ENCODE measurements around the gene ZBTB5. TPM values are rescaled to one million over a fixed set of nuclear protein-coding genes. Genes with fewer than 3 reads are reported as not detected.

The ZBTB5 gene
- total and polyA plus RNA-seq, 2 of the 13 experiments (the other 11 are each of a cell fraction or from before 2014, with no cell fraction given): 12.5 to 20.5 TPM

DNA sequence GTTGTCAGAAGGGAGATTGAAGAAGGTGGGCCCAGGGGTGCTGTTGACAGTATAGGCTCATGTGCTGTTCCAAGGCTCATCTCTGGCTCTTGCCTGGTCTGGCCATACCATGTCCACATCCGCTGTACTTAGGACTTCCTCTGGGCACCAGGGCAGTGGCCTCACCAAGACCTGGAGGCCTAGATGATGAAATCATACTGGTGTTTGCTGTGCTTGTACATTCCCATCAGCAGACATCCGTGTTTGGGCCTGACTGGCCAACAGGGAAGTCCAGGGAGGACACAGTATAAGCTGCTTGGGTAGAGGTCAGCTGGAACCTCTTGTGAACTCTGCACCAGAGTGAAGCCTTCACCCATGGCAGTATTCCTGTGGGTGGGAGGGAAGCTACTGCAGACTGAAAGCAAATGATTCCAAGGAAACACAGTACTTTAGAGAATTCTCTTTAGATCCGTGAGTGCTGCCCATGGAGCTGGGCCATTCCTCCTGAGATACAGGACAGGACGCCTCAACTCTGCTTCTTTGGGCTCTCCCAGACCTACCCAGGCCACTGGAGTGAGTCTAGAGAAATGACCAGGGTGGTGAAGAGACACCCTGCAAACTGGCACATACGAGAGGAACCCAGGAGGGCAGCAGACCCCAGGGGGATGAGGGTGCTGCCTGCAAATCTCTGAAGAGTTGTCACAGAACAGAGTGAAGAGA lies 43.0 kb upstream of the ZBTB5 start (continued):
- TF ChIP-seq, protein P1, sequence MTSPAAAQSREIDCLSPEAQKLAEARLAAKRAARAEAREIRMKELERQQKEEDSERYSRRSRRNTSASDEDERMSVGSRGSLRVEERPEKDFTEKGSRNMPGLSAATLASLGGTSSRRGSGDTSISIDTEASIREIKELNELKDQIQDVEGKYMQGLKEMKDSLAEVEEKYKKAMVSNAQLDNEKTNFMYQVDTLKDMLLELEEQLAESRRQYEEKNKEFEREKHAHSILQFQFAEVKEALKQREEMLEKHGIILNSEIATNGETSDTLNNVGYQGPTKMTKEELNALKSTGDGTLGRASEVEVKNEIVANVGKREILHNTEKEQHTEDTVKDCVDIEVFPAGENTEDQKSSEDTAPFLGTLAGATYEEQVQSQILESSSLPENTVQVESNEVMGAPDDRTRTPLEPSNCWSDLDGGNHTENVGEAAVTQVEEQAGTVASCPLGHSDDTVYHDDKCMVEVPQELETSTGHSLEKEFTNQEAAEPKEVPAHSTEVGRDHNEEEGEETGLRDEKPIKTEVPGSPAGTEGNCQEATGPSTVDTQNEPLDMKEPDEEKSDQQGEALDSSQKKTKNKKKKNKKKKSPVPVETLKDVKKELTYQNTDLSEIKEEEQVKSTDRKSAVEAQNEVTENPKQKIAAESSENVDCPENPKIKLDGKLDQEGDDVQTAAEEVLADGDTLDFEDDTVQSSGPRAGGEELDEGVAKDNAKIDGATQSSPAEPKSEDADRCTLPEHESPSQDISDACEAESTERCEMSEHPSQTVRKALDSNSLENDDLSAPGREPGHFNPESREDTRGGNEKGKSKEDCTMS (CRISPR knock-in tag; conservative IDR thresholded peaks at IDR 0.05): no peak
- TF ChIP-seq, protein P2, sequence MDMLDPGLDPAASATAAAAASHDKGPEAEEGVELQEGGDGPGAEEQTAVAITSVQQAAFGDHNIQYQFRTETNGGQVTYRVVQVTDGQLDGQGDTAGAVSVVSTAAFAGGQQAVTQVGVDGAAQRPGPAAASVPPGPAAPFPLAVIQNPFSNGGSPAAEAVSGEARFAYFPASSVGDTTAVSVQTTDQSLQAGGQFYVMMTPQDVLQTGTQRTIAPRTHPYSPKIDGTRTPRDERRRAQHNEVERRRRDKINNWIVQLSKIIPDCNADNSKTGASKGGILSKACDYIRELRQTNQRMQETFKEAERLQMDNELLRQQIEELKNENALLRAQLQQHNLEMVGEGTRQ (IDR thresholded peaks at IDR 0.05; ENCODE audit: low read depth, low read length): no peak
- TF ChIP-seq, protein P2 (CRISPR knock-in tag; IDR thresholded peaks at IDR 0.05; ENCODE audit: borderline replicate concordance): no peak; the same call in 1 of the 2 replicates
- TF ChIP-seq ARID2 (CRISPR knock-in tag; IDR thresholded peaks at IDR 0.05; ENCODE audit: borderline replicate concordance) (no peak), ZNF136 (CRISPR knock-in tag; IDR thresholded peaks at IDR 0.05; ENCODE audit: low read depth) (peak; percentile 42; the same call in 1 of the 2 replicates), ZNF570 (CRISPR knock-in tag; IDR thresholded peaks at IDR 0.05; ENCODE audit: borderline replicate concordance) (no peak), ZMYM3 (CRISPR knock-in tag; IDR thresholded peaks at IDR 0.05) (peak; percentile 86), ZNF3 (CRISPR knock-in tag; IDR thresholded peaks at IDR 0.05) (no peak), FOXP1 (IDR thresholded peaks at IDR 0.05) (no peak), FOXP1 (CRISPR knock-in tag; IDR thresholded peaks at IDR 0.05) (peak; percentile 41; the same call in 1 of the 2 replicates), ZNF253 (CRISPR knock-in tag; IDR thresholded peaks at IDR 0.05; ENCODE audit: borderline replicate concordance) (no peak)
- TF ChIP-seq, protein P3, sequence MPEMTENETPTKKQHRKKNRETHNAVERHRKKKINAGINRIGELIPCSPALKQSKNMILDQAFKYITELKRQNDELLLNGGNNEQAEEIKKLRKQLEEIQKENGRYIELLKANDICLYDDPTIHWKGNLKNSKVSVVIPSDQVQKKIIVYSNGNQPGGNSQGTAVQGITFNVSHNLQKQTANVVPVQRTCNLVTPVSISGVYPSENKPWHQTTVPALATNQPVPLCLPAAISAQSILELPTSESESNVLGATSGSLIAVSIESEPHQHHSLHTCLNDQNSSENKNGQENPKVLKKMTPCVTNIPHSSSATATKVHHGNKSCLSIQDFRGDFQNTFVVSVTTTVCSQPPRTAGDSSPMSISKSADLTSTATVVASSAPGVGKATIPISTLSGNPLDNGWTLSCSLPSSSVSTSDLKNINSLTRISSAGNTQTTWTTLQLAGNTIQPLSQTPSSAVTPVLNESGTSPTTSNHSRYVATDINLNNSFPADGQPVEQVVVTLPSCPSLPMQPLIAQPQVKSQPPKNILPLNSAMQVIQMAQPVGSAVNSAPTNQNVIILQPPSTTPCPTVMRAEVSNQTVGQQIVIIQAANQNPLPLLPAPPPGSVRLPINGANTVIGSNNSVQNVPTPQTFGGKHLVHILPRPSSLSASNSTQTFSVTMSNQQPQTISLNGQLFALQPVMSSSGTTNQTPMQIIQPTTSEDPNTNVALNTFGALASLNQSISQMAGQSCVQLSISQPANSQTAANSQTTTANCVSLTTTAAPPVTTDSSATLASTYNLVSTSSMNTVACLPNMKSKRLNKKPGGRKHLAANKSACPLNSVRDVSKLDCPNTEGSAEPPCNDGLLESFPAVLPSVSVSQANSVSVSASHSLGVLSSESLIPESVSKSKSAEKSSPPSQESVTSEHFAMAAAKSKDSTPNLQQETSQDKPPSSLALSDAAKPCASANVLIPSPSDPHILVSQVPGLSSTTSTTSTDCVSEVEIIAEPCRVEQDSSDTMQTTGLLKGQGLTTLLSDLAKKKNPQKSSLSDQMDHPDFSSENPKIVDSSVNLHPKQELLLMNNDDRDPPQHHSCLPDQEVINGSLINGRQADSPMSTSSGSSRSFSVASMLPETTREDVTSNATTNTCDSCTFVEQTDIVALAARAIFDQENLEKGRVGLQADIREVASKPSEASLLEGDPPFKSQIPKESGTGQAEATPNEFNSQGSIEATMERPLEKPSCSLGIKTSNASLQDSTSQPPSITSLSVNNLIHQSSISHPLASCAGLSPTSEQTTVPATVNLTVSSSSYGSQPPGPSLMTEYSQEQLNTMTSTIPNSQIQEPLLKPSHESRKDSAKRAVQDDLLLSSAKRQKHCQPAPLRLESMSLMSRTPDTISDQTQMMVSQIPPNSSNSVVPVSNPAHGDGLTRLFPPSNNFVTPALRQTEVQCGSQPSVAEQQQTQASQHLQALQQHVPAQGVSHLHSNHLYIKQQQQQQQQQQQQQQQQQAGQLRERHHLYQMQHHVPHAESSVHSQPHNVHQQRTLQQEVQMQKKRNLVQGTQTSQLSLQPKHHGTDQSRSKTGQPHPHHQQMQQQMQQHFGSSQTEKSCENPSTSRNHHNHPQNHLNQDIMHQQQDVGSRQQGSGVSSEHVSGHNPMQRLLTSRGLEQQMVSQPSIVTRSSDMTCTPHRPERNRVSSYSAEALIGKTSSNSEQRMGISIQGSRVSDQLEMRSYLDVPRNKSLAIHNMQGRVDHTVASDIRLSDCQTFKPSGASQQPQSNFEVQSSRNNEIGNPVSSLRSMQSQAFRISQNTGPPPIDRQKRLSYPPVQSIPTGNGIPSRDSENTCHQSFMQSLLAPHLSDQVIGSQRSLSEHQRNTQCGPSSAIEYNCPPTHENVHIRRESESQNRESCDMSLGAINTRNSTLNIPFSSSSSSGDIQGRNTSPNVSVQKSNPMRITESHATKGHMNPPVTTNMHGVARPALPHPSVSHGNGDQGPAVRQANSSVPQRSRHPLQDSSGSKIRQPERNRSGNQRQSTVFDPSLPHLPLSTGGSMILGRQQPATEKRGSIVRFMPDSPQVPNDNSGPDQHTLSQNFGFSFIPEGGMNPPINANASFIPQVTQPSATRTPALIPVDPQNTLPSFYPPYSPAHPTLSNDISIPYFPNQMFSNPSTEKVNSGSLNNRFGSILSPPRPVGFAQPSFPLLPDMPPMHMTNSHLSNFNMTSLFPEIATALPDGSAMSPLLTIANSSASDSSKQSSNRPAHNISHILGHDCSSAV (CRISPR knock-in tag; IDR thresholded peaks at IDR 0.05; ENCODE audit: borderline replicate concordance): peak; percentile 73; the same call in 1 of the 2 replicates
- TF ChIP-seq, protein P4, sequence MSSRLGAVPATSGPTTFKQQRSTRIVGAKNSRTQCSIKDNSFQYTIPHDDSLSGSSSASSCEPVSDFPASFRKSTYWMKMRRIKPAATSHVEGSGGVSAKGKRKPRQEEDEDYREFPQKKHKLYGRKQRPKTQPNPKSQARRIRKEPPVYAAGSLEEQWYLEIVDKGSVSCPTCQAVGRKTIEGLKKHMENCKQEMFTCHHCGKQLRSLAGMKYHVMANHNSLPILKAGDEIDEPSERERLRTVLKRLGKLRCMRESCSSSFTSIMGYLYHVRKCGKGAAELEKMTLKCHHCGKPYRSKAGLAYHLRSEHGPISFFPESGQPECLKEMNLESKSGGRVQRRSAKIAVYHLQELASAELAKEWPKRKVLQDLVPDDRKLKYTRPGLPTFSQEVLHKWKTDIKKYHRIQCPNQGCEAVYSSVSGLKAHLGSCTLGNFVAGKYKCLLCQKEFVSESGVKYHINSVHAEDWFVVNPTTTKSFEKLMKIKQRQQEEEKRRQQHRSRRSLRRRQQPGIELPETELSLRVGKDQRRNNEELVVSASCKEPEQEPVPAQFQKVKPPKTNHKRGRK (CRISPR knock-in tag; IDR thresholded peaks at IDR 0.05): no peak
- TF ChIP-seq, protein P5, sequence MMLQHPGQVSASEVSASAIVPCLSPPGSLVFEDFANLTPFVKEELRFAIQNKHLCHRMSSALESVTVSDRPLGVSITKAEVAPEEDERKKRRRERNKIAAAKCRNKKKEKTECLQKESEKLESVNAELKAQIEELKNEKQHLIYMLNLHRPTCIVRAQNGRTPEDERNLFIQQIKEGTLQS (CRISPR knock-in tag; IDR thresholded peaks at IDR 0.05): peak; percentile 97

All from HepG2 (cell line).